GM18498 (cell line): ENCODE measurements around the gene MEF2D.

Experiments used
- ATAC-seq: cut with Tn5 transposase; IDR thresholded peaks from one replicate; pipeline ENCODE4 v1.9.1; 2021; ENCODE audit warnings: mild to moderate bottlenecking, moderate library complexity; ENCODE audit not compliant: unreplicated experiment

Gene MEF2D

DNA sequence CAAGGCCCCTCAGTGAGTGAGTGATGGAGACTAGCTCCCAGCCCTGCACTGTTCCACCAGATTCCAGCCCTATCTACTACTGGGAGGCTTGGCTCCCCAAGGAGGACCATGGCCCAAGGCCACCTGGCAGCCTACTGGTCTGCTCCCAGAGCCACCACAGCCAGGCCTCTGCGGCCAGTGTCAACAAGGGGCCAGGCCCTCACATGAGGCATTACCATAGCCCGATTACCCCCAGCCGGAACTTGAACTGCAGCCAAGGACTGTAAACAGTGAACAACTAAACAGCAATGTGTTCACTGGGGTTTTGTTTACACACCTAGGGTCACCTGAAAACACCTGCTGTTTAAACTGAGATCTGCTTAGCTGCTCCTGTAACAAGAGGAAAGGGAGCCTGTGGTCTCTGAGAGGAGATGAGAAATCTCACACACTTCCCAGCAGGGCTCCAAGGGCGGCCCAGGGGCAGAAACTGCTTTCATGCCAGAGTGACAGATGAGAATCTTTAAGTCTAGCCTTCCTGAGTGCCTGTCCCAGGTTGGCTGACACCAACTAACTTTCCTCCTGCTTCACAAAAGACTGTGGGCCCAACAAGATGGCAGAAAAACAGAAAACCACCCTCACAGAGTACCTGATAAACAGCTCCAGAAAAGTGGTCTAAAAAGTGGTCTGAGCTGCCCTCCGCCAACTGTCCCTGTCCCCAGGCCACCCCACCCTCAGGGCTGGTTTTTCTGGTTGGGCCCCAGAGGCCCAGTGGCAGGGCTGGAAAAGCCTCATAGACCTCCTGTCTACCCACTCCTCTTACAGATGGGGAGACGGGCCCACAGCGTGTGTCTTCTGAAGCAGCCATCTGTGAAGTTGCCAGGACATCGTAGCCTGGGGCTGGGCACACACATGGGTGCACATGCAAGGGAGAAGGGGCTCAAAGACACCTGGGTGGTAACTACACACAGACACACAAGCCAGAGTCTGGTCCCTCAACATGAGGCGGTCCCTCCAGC is 28.8 kb downstream of the MEF2D start:
- no peak for ATAC-seq

DNA sequence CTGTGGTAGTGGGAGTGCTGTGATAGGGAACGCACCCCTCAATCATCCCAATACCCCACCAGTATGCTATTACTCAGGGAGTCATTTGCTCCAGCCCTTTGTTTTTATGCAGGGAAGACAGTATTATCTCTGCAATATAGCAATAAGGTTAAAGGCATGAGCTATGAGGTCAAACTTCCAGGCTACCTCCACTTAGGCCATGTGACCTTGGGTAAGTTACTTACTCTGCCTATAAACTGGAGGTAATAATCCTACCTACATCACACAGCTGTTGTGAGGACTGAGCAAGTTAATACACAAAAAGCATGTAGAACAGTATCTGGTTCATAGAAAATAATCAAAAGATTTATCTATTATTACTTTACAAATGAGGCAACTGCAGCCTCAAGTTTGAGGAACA is 30.1 kb downstream of the MEF2D start:
- no peak for ATAC-seq

DNA sequence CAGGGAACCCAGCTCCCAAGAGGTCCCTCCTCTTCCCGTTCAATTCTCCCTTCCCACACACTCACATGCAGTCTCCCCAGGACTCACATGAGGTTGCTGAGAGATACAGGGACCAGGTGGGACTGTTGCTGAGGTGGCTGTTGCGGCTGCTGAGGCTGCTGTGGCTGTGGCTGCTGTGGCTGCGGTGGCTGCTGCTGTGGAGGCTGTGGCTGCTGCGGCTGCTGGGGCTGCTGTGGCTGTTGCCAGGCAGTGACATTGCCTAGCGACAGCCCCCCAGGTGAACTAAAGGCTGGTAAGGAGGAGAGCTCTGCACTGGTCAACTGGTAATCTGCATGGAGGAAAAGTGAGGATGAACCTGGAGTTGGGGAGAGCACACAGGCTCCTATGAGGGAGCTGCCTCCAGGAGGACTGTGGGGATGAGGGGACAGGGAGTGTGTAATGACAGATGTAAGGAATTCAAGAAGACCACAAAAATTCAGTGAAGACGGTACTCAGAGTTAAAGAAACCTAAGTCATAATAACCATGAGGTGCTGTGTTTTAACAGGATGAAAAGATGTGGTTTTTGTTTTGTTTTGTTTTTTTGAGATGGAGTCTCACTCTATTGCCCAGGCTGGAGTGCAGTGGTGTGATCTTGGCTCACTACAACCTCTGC is 31.8 kb downstream of the MEF2D start:
- no peak for ATAC-seq

DNA sequence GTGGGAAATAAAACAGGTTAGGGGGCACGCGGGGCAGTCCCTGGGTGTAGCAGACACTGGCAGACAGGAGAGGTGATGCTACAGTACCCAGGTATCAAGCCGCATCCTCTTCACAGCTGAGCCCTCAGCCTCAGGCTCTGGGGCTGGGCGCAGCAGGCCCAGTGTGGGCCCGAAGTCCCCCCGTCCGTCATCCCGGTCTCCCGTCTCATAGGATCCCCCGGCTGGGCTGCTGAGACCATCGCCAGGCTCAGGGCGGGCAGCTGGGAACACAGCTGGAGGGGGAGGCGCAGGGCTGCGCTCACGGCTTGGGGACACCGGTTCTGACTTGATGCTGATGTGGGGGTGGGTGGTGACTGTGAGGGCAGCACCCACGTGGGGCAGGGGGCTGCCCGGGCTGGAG is 32.7 kb downstream of the MEF2D start:
- ATAC-seq: no peak

DNA sequence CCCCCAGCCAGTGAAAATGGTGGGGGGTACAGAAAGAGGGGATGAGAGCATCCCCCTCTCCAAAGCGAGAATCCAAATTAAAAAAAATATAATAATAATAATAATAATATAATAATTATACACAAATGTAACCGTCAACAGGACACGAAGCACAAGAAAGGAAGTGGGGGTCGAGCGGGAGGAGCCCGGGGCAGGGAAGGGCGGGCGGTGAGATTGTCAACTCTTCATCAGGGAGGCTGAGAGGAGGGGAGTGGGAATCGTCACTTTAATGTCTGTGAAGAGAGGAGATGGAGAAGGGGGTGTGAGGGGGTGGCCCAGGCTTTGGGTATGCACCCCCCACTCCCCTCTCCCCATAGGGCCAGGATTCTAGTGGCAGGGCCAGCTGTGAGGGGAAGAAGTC is 33.2 kb downstream of the MEF2D start:
- no peak for ATAC-seq

DNA sequence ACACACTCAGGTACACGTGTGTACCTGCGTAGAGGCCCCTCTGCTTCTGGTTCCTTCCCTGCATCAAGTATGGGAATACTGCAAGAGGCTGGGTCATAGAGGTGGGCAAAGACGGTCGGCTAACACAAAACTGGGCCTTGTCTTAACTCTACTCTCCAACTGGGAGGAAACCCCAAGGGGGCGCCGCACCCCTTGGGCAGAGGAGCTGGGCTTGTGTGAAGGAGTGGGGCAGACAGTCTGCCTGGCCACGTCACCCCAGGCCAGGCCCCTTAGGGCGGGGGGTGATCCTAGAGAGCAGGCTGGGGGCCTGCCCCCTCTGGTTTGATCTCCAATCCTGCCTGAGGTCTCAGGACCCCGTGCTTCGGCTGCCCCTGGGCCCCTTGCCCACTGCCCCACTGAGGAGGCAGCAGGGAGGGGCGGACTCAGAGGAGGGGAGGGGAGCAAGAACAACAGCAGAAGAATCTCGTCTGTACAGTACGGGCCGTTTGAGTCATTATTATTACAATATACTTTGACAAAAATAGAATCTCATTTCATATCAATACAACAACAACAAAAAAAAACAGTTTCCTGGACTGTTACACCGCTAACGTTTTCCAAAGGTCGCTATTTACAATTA is 34.7 kb downstream of the MEF2D start:
- no peak for ATAC-seq

DNA sequence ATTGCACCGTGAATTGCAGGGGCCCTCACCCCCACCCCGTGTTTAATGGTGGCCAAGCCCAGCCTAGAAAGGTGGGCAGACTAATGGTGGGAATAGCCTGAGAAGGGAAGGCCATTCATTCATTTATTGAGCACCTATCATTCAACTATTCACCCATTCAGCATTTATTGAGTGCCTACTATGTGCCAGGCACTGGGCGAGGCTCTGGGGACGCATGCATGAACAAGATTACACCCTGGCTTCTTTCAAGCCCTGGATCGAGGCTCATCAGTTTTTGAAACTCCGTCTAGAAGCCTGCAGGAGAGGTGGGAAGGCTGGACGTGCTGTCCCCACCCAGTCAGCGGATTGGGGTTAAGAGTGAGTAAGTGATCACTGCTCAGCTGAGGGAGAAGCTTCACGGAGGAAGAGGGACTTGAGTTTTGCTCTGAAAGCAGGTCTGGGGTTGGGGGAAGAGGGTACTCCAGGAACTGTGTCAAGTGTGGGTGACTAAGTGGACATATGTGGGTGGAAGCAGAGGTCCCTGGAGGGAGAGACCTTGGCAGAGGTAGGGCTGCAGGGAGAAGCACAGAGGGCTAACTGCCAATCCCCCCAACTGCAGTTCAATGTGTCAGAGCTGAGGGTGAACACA is 35.6 kb downstream of the MEF2D start:
- no peak for ATAC-seq

DNA sequence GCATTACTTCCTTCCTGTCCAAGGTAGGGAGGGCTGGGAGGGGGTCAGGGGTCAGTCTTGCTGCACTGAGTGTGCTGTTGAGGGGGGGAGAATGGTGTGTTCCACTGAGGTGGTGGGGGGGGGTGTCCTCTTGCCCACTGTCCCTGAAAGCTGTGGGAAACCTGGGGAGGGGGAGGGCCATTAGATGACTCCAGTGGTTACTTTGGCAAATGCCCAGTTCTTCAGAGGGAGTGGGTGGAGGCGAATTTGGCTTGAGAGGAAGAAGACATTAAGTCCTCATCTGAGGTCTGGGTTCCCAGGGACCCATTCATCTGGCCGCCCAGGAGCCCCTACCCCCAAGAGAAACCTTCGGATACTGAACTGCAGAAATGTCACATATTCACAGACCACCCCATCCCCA is 36.2 kb downstream of the MEF2D start:
- no peak for ATAC-seq

DNA sequence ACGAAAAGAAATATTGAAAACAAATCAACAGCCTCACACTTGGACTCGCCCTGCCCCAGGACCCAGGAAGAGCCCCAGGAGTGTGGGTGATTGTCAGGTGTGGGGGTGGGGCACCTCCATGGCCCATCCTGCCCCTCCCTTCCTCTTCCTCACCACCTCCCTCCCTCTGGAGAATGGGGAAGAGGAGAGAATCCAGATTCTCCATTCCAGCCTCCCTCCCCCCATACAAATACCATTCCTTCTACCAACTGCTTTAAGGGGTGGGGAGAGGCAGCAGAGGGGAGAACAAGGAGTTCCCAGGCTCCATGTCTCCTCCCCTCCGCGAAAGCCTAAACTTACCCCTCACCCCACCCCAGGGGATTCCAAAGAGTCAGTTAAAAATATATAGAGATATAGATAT is 36.7 kb downstream of the MEF2D start:
- ATAC-seq: no peak

DNA sequence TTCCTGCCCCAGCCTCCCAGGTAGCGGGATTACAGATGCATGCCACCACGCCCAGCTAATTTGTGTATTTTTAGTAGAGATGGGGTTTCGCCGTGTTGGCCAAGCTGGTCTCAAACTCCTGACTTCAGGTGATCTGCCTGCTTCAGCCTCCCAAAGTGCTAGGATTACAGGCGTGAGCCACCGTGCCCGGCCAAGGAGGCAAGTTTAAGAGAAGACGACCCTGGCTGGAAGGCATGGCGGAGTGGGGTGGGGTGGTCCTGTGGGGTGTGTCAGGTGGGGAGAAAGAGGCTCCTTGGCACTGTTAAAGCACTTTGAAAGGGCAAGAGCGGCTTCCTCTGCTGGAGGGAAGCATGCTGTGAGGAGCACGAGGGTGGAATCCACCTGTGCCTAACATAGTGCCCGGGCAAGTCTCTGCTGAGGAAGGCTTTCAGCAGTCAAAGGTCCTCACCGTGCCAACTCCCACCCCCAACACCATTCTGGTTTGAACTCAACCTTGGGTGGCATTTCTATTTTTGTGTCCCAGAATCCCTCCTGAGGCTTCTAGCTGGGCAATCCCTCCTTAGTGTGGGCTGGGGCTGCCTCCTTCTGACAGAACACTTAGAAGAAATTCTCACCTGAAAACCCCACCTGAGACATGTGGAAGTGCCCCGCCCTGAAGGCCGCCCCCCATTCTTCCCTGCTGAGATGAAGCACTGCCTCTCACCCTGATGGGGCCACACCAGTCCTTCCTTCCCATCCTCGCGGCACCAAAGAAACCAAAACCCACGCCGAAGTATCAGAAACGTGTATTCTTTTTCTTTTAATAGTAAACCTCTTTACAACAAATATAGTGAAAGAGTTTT is 37.4 kb downstream of the MEF2D start:
- ATAC-seq: no peak

DNA sequence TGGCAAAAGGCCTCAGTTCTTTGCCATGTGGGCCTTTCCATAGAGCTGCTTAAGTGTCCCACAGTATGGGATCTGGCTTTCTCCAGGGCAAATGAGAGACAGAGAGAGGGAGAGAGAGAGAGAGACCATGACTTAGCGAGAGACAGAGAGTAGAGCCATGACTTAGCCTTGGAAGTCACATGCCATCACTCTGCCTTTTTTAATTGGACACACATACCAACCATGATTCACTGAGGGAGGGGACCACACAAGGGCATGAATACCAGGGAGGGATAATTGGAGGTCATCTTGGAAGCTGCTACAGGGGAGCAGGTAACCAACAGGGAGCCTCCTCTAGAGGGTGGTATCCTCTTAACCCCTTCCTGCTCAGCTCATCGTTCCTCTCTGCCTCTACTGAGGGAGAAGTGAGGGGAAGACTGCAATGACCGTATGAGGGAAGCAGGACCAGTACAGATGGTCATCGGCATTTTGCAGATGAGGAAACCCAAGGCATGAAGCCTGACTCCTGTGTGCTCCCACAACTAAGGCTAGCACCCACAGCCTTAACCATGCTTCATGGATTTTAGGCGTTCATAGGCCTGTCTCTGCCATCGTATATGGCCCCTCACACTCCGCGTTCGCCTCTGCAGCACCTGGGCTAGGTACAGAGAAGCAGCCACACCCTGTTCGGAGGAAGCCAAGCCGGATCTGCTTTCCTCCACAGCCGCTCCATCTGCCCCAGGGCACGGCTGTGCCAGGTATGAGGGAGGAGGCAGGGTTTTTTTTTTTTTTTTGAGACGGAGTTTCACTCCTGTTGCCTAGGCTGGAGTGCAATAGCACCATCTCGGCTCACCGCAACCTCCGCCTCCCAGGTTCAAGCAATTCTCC is 38.6 kb downstream of the MEF2D start:
- no peak for ATAC-seq

DNA sequence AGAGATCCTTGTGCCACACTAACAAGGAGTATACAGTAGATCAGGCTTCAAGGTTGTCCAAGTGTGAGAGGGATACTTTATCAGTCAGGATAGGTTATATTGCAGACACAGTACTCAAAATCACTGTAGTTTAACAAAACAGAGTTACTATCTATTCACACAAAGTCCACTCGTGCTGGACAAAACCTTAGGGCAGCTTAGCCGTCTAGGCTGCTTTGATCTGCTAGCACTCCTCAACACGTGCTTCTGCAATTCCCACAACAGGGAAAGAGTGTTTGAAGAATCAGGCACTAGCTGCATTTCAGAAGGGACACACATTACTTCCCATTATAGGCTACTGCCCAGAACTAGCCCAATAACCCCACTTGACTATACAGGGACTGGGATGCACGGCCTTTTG is 39.5 kb downstream of the MEF2D start:
- no peak for ATAC-seq

DNA sequence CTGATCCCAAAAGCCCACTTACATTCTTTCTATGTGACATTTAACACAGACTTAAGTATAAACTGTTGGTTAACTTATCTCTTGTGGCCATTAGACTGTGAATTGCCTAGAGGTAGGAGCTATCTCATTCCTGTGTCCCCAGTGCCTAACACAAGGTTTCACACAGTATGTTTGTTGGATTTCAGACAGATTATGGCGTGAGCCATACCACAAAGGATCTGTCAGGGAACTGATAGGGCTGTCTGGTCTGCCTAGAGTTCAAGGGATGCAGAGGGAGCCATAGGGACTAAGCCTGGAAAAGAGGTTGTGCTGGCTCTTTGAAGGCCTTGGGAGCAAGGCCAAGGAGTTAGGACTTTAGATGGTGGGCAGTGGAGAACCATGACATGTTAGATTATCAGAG is 40.0 kb downstream of the MEF2D start:
- ATAC-seq: no peak

DNA sequence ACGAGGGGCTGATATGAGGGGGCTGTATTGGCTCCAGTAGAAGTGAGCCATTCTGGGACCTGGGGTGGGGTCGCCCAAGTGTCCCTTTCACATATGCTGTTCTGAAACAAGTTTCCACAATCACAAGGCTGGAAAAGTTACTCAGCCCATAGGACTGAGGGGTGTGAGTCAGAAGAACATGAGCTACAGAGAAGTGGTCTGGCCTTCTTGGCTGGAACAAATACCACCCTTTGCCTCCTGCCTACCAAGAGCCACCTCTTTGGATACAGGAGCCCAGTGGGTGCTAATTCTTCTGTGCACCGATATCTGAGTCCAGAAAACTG is 42.4 kb downstream of the MEF2D start:
- ATAC-seq: no peak

DNA sequence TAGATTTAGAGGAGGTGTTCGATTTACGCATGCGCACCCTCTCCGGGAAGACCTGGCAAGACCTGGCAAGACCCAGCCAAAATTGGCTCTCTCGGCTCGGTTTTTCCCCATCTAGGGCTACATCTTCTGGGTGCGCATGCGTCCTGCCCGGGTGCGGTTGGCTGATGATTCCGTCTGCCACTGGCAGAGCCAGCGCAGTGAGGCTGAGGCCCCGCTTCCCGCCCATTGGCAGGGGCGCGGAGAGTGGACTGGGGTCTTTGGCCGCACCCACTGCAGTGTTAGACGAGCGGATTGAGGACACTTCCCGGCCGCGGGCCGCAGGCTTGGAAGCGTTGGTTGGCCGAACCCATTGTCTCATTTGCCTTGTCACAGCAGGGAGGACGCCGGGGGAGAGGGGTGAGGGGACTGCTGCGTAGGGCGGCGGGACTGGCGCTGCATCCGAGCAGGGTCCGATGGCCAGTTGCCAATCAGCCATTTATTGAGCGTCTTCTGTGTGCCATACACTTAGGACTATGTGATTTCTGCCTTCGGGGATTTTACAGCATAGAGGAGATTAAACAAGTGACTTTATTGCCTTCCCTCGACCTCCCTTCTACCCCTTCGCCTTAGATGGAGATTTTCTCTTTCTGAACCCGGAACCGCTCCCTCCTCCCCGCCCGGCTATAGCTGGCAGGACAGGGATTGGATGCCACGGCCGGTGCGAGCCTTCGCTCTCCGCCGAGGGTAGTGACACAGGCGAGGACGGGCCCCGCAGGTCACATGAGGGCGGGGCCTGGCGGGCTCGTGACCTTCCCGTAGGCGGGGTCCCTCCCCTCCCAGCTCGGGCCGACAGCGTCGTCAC is 43.7 kb downstream of the MEF2D start:
- peak; percentile 78 for ATAC-seq

DNA sequence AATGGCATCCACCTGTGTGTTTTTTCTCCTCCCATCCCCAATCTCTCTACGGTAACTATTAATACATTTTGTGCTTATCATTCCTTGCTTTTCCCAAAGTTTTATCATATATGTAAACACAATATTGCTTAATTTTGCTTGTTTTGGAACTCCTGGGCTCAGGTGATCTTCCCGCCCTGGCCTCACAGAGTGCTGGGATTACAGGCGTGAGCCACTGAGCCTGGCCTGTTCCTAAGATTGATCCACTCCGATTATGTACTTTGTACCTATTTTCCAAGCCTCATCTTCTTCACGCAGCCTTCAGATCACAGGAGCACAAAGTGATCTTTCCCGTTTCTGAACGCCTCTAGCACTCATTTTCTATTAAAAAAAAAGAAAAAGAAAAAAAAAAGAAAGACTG is 45.2 kb downstream of the MEF2D start:
- ATAC-seq: no peak

DNA sequence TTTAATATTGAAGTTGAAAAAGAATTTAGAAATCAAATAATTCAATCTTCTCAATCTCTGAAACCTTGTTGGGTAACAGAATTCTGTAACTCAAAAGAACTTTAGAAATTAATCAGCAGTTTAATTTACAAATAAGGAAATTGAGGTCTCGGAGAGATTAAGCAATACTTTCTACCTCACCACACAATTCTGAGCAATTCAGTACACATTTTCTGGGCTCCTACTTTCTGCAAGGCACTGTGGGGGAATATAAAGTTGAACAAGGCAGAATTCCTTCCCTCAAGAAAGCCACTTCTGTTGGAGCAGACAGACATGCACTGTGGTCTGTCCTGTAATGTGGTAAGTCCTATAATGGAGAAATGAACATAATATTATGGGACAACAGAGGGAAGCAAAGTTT is 47.7 kb downstream of the MEF2D start:
- ATAC-seq: no peak

DNA sequence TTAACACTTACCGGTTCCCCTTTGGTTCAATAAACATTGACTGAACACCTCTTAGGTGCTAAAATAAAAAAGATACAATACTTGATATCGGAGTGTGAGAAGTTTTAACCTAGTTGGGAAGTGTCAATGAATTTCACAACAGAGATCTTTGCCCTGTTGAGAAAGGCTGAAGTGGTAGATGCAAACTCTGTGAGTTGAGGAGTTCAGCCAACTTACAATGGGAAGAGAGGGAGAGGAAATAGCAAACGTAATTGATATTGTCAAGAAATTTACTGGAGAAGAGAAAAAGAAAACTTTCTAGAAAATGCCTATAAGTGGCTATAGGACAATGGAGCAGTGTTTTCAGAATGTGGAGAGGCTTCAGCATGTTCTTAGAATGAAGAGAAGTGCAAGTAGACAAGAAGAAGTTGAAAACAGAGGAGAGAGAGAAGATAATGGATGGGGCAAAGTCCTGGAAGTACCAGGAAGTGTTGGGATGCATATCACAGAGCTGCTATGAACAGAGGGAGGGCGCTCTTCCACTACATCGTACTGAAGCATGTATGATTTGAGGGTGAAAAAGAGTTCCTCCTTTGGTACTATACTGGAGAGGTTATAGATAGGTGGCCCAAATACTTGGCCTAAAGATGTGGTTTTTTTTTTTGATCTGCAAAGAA is 48.9 kb downstream of the MEF2D start:
- no peak for ATAC-seq
